Aorta (tissue), 5 donors: ENCODE measurements around the gene GLS2. TPM values are rescaled to one million over a fixed set of nuclear protein-coding genes. Genes with fewer than 3 reads are reported as not detected.

Source experiments
- ATAC-seq: fragments of 200-7000 bp; cut with Tn5 transposase; one replicate; pipeline ENCODE4 v1.9.1; 2022; ENCODE audit warnings: moderate library complexity; ENCODE audit not compliant: low FRiP score
- DNase-seq, 2 donors: peaks; one replicate each; pipeline ENCODE4 v3.0.0-alpha.2; 2020
- H3K27ac ChIP-seq, 2 donors: one replicate each; pipeline ENCODE4 v1.5.1; 2013; ENCODE audit warnings: low read length in 2 of 2, mild to moderate bottlenecking in 2 of 2, moderate library complexity in 2 of 2, control low read depth in 1 of 2, inconsistent platforms in 1 of 2, low read depth in 1 of 2
- H3K27me3 ChIP-seq, 2 donors: one replicate each; pipeline ENCODE4 v1.6.1; 2013; ENCODE audit warnings: control low read depth in 1 of 2, low read length in 1 of 2, mild to moderate bottlenecking in 1 of 2, moderate library complexity in 1 of 2; ENCODE audit not compliant: insufficient read depth in 2 of 2, control insufficient read depth in 1 of 2
- H3K36me3 ChIP-seq, 2 donors: one replicate each; pipeline ENCODE4 v1.6.1; 2013; ENCODE audit warnings: control low read depth in 1 of 2, low read length in 1 of 2, mild to moderate bottlenecking in 1 of 2; ENCODE audit not compliant: insufficient read depth in 2 of 2, control insufficient read depth in 1 of 2
- H3K4me1 ChIP-seq, 2 donors: one replicate each; pipeline ENCODE4 v1.6.1; 2013; ENCODE audit warnings: low read length in 2 of 2, control low read depth in 1 of 2, mild to moderate bottlenecking in 1 of 2, moderate library complexity in 1 of 2; ENCODE audit not compliant: insufficient read depth in 2 of 2, control insufficient read depth in 1 of 2
- H3K4me3 ChIP-seq, 2 donors: one replicate each; pipeline ENCODE4 v1.5.1; 2013; ENCODE audit warnings: low read length in 2 of 2, control low read depth in 1 of 2, mild to moderate bottlenecking in 1 of 2
- H3K9me3 ChIP-seq: one replicate; pipeline ENCODE4 v1.6.1; 2013; ENCODE audit warnings: mild to moderate bottlenecking, low read length; ENCODE audit not compliant: control insufficient read depth
- WGBS, 2 donors: extraction: QIAGEN DNeasy Blood & Tissue Kit; methylation state at CpG; one replicate each; pipeline ENCODE4 v1.1.7; 2013; 5-methylcytosine and 5-hydroxymethylcytosine counted together
- intact Hi-C, 2 donors: fragments of 100-400 bp; cut with DNase I; formaldehyde crosslinking; loops; one replicate each; pipeline versions ENCODE4 v1.14.2 to v1.15.0; 2022
- long read RNA-seq, 2 donors: library from polyadenylated mRNA; unstranded; transcript quantifications; one replicate each; pipeline ENCODE4 v2.0.0, GENCODE V29; 2020 to 2021
- polyA plus RNA-seq, 2 donors: library from polyadenylated mRNA; stranded (reverse); fragments of 200-250 nt; gene quantifications; one replicate each; pipeline ENCODE4 v1.2.3, GENCODE V29; 2013
- total RNA-seq, 2 donors: library from RNA; stranded (reverse); fragmentation: NEBNext Ultra II Directional; extraction: Animal tissue kit (Norgen Biotek cat#: 25700); gene quantifications; one replicate each; pipeline ENCODE4 v1.2.1, GENCODE V29; 2021
- donor health status: healthy with polysubstance abuse.
- donor health status: Bipolar disorder and iron deficiency.
- donor health status: DM: no; HTN: no; CAD: no.
- donor health status: DM: no; HTN: no; CAD: no.
- donor health status: DM: yes; HTN: yes; CAD: no.

The GLS2 gene
- total RNA-seq (1 to 10 TPM in 1 of 2 donors, under 1 TPM in 1; 0.58 to 1.5 TPM), polyA plus RNA-seq (1 to 10 TPM; 1.0 to 1.4 TPM)
- long read RNA-seq, donor 1, partial matches to known transcripts, result 0 of 7 reads
- long read RNA-seq, donor 1, other reads (novel, unspliced or antisense), result 6 of 7 reads
- long read RNA-seq, donor 2, partial matches to known transcripts, result 1 of 9 reads
- long read RNA-seq, donor 2, other reads (novel, unspliced or antisense), result 8 of 9 reads

GRCh38 chr12:56488041-56488955, at the start of gene GLS2:
Gene GLS2 (minus strand): TSS chr12:56488161. CDS start chr12:56488118, 43 bp downstream.
- ATAC-seq (peak; percentile 93), DNase-seq (peak; percentile 81 to 89)
- intact Hi-C loops, result no loop called here

GRCh38 chr12:56537546-56537945, 49.6 kb upstream of the GLS2 start:
- ATAC-seq, result no peak
- intact Hi-C loops, result no loop called here
- H3K4me3 ChIP-seq, result no peak overlapping the region

More at GRCh38 chr12:56488041-56488955, at the start of gene GLS2:
- Histone ChIP-seq H3K27me3 (no peaks in the 10 kb centered on the region), H3K36me3 (no peaks in the 10 kb centered on the region), H3K4me1 (no peaks in the 10 kb centered on the region), H3K27ac (no peak within 1 kb of the TSS), H3K4me3 (peak within 1 kb of the TSS; percentile 9 to 58), H3K9me3 (no peaks in the 10 kb centered on the region)
- WGBS, 2 donors, result 15% methylated on average over 52 to 59 of the region's 59 CpGs

GRCh38 chr12:56530390-56531055, 42.6 kb upstream of the GLS2 start:
- Histone ChIP-seq H3K4me1 (peaks cover 0 to 4% of the 10 kb centered on the region in 2 donors), H3K36me3 (no peaks in the 10 kb centered on the region), H3K27me3 (no peaks in the 10 kb centered on the region), H3K9me3 (no peaks in the 10 kb centered on the region), H3K27ac (no peak overlapping the region), H3K4me3 (no peak overlapping the region)
- intact Hi-C loops, result no loop called here
- WGBS, 2 donors, result 79 to 80% methylated on average over 7 of the region's 7 CpGs
- ATAC-seq (no peak), DNase-seq (no peak)

More at GRCh38 chr12:56537546-56537945, 49.6 kb upstream of the GLS2 start:
- DNase-seq, result no peak
- Histone ChIP-seq H3K36me3 (no peaks in the 10 kb centered on the region), H3K9me3 (no peaks in the 10 kb centered on the region), H3K27me3 (no peaks in the 10 kb centered on the region), H3K4me1 (no peaks in the 10 kb centered on the region), H3K27ac (no peak overlapping the region)

- Histone ChIP-seq H3K4me1 (peaks cover 0 to 4% of the 10 kb centered on the region in 2 donors), H3K36me3 (no peaks in the 10 kb centered on the region), H3K4me3 (no peak overlapping the region), H3K27me3 (no peaks in the 10 kb centered on the region), H3K9me3 (no peaks in the 10 kb centered on the region), H3K27ac (no peak overlapping the region)
- WGBS, 2 donors, result 92 to 95% methylated on average over 4 of the region's 4 CpGs
- no peak for DNase-seq
- ATAC-seq, result no peak
- intact Hi-C loops, result no loop called here
Observed at GRCh38 chr12:56529656-56530055, 41.7 kb upstream of the GLS2 start.

- no peak for DNase-seq
- H3K27ac ChIP-seq, result no peak overlapping the region
- no peak overlapping the region for H3K4me3 ChIP-seq
- peaks cover 0 to 6% of the 10 kb centered on the region in 2 donors for H3K4me1 ChIP-seq
- no peak for ATAC-seq
- no peaks in the 10 kb centered on the region for H3K27me3 ChIP-seq
- 67 to 77% methylated on average over 1 of the region's 1 CpG for WGBS, 2 donors
- no peaks in the 10 kb centered on the region for H3K36me3 ChIP-seq
- intact Hi-C loops, result no loop called here
- H3K9me3 ChIP-seq, result no peaks in the 10 kb centered on the region
Observed at GRCh38 chr12:56528846-56529245, 40.9 kb upstream of the GLS2 start.

- ATAC-seq, result no peak
- Histone ChIP-seq H3K27me3 (no peaks in the 10 kb centered on the region), H3K36me3 (no peaks in the 10 kb centered on the region), H3K27ac (peak overlapping the region; percentile 64 to 89), H3K4me3 (peak overlapping the region; percentile 85 to 98), H3K4me1 (peaks cover 0 to 6% of the 10 kb centered on the region in 2 donors), H3K9me3 (no peaks in the 10 kb centered on the region)
- WGBS, 2 donors, result 0 to 2% methylated on average over 4 of the region's 4 CpGs
- intact Hi-C loops, result loop anchor here in 1 of 2 donors (5.0 kb wide), 1 partner anchor 110 kb away; the partner anchor contains the start of gene BAZ2A
- no peak for DNase-seq
Observed at GRCh38 chr12:56522411-56523193, 34.6 kb upstream of the GLS2 start.

- Histone ChIP-seq H3K4me1 (peaks cover 0 to 2% of the 10 kb centered on the region in 2 donors), H3K27me3 (no peaks in the 10 kb centered on the region), H3K36me3 (no peaks in the 10 kb centered on the region), H3K9me3 (no peaks in the 10 kb centered on the region), H3K4me3 (peak within 1 kb of the TSS; percentile 85 to 98), H3K27ac (peak within 1 kb of the TSS; percentile 64 to 89)
- 0 to 1% methylated on average over 11 to 15 of the region's 15 CpGs for WGBS, 2 donors
- DNase-seq (peak; percentile 88 to 90), ATAC-seq (peak; percentile 96)
- intact Hi-C loops, result loop anchor here in 1 of 2 donors (5.0 kb wide), 1 partner anchor 111 kb away; the partner anchor contains the start of gene BAZ2A
Observed at GRCh38 chr12:56521590-56522371, 33.8 kb upstream of the GLS2 start, which contains the start of gene RBMS2. Gene RBMS2 (plus strand): TSS chr12:56521820. CDS start chr12:56522024, 204 bp downstream.
